Common myeloid progenitor, CD34-positive (primary cell): ENCODE data around the gene CCDC187.

Experiments
- CTCF ChIA-PET: fragments of 350-600 bp; sonication (Branson Sonifier 250); formaldehyde crosslinking; loops from one replicate; lab custom pipeline; 2021; ENCODE audit warnings: antibody characterized with exemption; lab: Charles Lee
- POLR2A ChIA-PET: fragments of 350-600 bp; sonication (Branson Sonifier 250); formaldehyde crosslinking; loops from one replicate; lab custom pipeline; 2021; ENCODE audit warnings: antibody characterized with exemption; lab: Charles Lee
- DNase-seq, 3 donors: peaks; one replicate each; pipeline versions ENCODE4 v3.0.0 to v3.0.0-alpha.2; 2013
- H3K27ac ChIP-seq, 2 experiments: 1 replicate in 1 of 2; 2 replicates in 1 of 2; pipeline ENCODE4 v1.7.0; 2013; ENCODE audit warnings: inconsistent platforms in 2 of 2, low read length in 2 of 2, mild to moderate bottlenecking in 2 of 2, low read depth in 1 of 2, moderate library complexity in 1 of 2; ENCODE audit not compliant: severe bottlenecking in 2 of 2, insufficient read depth in 1 of 2, poor library complexity in 1 of 2
- H3K27me3 ChIP-seq, 5 experiments: replicated peaks in 2 of 5; 1 replicate in 3 of 5; 2 replicates in 2 of 5; pipeline versions ENCODE4 v1.6.1 to v1.7.0; 2013; ENCODE audit warnings: low read length in 4 of 5, mild to moderate bottlenecking in 2 of 5, moderate library complexity in 2 of 5, inconsistent platforms in 1 of 5; ENCODE audit not compliant: insufficient read depth in 5 of 5, control insufficient read depth in 4 of 5
- H3K36me3 ChIP-seq, 4 experiments: 1 replicate in 2 of 4; 2 replicates in 2 of 4; pipeline versions ENCODE4 v1.6.1 to v1.7.0; 2013; ENCODE audit warnings: low read length in 3 of 4, control low read depth in 1 of 4, mild to moderate bottlenecking in 1 of 4; ENCODE audit not compliant: control insufficient read depth in 4 of 4, insufficient read depth in 4 of 4
- H3K4me1 ChIP-seq, 4 experiments: 1 replicate in 3 of 4; 2 replicates in 1 of 4; pipeline versions ENCODE4 v1.6.1 to v1.7.1; 2013; ENCODE audit warnings: low read length in 3 of 4, mild to moderate bottlenecking in 3 of 4, control low read depth in 1 of 4, inconsistent platforms in 1 of 4, moderate library complexity in 1 of 4; ENCODE audit not compliant: control insufficient read depth in 4 of 4, insufficient read depth in 4 of 4; ENCODE audit errors: control extremely low read depth in 1 of 4
- H3K4me3 ChIP-seq, 7 experiments: 1 replicate in 4 of 7; 2 replicates in 3 of 7; pipeline versions ENCODE4 v1.5.1 to v1.7.0; 2013; ENCODE audit warnings: mild to moderate bottlenecking in 7 of 7, low read length in 6 of 7, moderate library complexity in 6 of 7, inconsistent platforms in 2 of 7, low read depth in 2 of 7, control low read depth in 1 of 7; ENCODE audit not compliant: insufficient read depth in 4 of 7, control insufficient read depth in 1 of 7; ENCODE audit errors: extremely low read depth in 1 of 7
- H3K9me3 ChIP-seq, 5 experiments: 1 replicate in 4 of 5; 2 replicates in 1 of 5; pipeline versions ENCODE4 v1.6.1 to v1.7.1; 2013; ENCODE audit warnings: low read length in 4 of 5, mild to moderate bottlenecking in 2 of 5, inconsistent platforms in 1 of 5, low read depth in 1 of 5, moderate library complexity in 1 of 5; ENCODE audit not compliant: control insufficient read depth in 4 of 5, insufficient read depth in 2 of 5; ENCODE audit errors: control extremely low read depth in 1 of 5
- WGBS: methylation state at CpG from one replicate; pipeline ENCODE4 v1.1.5; 2013; ENCODE audit not compliant: insufficient coverage; 5-methylcytosine and 5-hydroxymethylcytosine counted together

Gene CCDC187

DNA sequence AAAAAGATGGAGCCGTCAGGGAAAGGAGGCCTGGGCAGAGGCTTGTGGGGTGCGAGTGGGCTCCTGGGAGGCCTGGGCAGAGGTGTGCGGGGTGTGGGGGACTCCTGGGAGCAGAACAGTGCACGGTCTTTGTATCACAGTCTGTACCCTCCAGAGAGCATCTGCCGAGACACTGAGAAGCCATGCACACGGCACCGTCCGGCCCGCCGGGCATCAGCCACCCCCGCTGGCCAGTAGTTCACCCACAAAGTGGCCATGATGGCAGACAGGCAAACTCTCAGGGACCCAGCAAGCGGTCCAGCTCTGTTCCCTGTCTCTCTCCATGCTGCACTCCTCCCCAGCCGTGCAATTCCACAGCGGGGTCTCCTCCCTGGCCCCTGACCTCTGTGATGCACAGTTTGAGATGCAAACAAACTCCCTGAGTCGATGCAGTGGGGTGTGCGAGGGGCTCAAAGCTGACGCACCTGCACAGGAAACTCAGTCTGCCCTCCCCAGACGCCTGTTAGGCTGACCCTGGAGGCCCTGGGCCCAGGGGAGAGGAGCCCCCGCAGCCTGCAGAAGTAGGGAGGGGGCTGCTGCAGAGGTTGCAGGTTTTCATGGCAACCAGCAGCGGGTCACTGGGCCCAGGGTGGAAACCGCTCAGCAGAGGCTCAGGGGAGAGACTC, 14.3 kb upstream of the CCDC187 start:
- WGBS = 90% methylated on average over 19 of the region's 21 CpGs
- H3K4me3 ChIP-seq = no peak overlapping the region
- H3K4me1 ChIP-seq = peaks cover 0 to 17% (median 6%) of the 10 kb centered on the region in 4 experiments
- DNase-seq = no peak
- H3K27me3 ChIP-seq = no peaks in the 10 kb centered on the region
- no peak overlapping the region for H3K27ac ChIP-seq
- H3K36me3 ChIP-seq = no peaks in the 10 kb centered on the region
- H3K9me3 ChIP-seq = peaks cover 0 to 16% (median 3%) of the 10 kb centered on the region in 5 experiments
- ChIA-PET POLR2A (no interaction called here), CTCF (interaction anchor here (1.1 kb wide), 1 partner anchor 42 kb away, joined by 3 read pairs; no protein-coding TSS in a partner anchor)

DNA sequence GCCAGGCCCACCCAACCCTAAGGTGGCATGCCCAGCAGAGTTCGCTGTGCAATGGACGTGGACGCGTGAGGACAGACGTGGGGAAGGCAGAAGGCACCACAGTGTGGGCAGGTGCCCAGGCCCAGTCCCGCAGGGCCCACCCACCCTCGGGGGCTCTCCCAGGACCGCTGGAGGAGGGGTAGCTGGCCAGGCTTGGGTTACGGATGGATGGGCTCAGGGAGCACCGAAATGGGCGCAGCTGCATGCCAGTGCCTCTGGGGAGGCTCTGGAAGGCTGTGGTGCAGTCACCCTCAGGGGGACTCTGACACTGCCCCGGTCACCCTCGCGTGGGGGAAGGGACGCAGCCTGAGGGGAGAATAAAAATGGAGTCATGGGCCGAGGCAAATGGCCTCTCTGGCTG, 13.8 kb upstream of the CCDC187 start:
- peaks cover 0 to 12% (median 4%) of the 10 kb centered on the region in 4 experiments for H3K4me1 ChIP-seq
- no peaks in the 10 kb centered on the region for H3K27me3 ChIP-seq
- CTCF ChIA-PET = interaction anchor here (1.1 kb wide), 1 partner anchor 42 kb away, joined by 3 read pairs; no protein-coding TSS in a partner anchor
- H3K27ac ChIP-seq = no peak overlapping the region
- no peaks in the 10 kb centered on the region for H3K36me3 ChIP-seq
- POLR2A ChIA-PET = no interaction called here
- H3K4me3 ChIP-seq = no peak overlapping the region
- DNase-seq = no peak
- peaks cover 0 to 16% (median 3%) of the 10 kb centered on the region in 5 experiments for H3K9me3 ChIP-seq
- WGBS = 96% methylated on average over 11 of the region's 16 CpGs

GRCh38 chr9:136316896-136317676, 13.2 kb upstream of the CCDC187 start:
- Histone ChIP-seq H3K27ac (no peak overlapping the region), H3K4me3 (no peak overlapping the region), H3K9me3 (peaks cover 0 to 16% (median 3%) of the 10 kb centered on the region in 5 experiments), H3K4me1 (peaks cover 0 to 10% (median 4%) of the 10 kb centered on the region in 4 experiments), H3K27me3 (no peaks in the 10 kb centered on the region), H3K36me3 (no peaks in the 10 kb centered on the region)
- 98% methylated on average over 13 of the region's 13 CpGs for WGBS
- POLR2A ChIA-PET = no interaction called here
- CTCF ChIA-PET = no interaction called here
- no peak for DNase-seq

DNA sequence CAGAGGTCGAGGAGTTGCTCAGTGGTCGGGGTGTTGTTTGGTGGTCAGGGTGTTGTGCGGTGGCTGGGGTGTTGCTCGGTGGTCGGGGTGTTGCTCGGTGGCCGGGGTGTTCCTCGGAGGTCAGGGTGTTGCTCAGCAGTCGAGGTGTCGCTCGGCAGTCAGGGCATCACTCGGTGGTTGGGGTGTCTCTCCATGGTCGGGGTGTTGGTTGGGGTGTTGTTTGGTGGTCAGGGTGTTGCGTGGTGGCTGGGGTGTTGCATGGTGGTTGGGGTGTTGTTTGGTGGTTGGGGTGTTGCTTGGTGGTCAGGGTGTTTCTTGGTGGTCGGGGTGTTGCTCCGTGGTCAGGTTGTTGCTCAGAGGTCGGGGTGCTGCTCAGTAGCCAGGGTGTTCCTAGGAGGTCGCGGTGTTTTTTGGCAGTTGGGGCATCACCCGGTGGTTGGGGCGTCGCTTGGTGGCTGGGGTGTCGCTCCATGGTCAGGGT, 12.4 kb upstream of the CCDC187 start:
- Histone ChIP-seq H3K27me3 (no peaks in the 10 kb centered on the region), H3K9me3 (peaks cover 0 to 16% (median 3%) of the 10 kb centered on the region in 5 experiments), H3K4me3 (no peak overlapping the region), H3K27ac (no peak overlapping the region), H3K36me3 (no peaks in the 10 kb centered on the region), H3K4me1 (peaks cover 0 to 17% (median 11%) of the 10 kb centered on the region in 4 experiments)
- POLR2A ChIA-PET = no interaction called here
- CTCF ChIA-PET = interaction anchor here (0.7 to 1.0 kb wide), 3 partner anchors 8 to 83 kb away, joined by 3 to 4 read pairs (median 3); no protein-coding TSS in a partner anchor
- DNase-seq = no peak
- WGBS = 100% methylated on average over 10 of the region's 23 CpGs

GRCh38 chr9:136314944-136315343, 11.1 kb upstream of the CCDC187 start:
- DNase-seq = no peak
- CTCF ChIA-PET = interaction anchor here (3.8 to 5.3 kb wide), 2 partner anchors 10 to 56 kb away, joined by 26 to 101 read pairs; partner anchors contain the start of gene GPSM1
- POLR2A ChIA-PET = no interaction called here
- H3K4me3 ChIP-seq = no peak overlapping the region
- H3K9me3 ChIP-seq = peaks cover 0 to 16% (median 3%) of the 10 kb centered on the region in 5 experiments
- no peaks in the 10 kb centered on the region for H3K36me3 ChIP-seq
- H3K4me1 ChIP-seq = peaks cover 2 to 30% (median 20%) of the 10 kb centered on the region in 4 experiments
- WGBS = 100% methylated on average over 1 of the region's 4 CpGs
- H3K27ac ChIP-seq = no peak overlapping the region
- no peaks in the 10 kb centered on the region for H3K27me3 ChIP-seq

- H3K9me3 ChIP-seq = peaks cover 0 to 16% (median 3%) of the 10 kb centered on the region in 5 experiments
- ChIA-PET POLR2A (interaction anchor here (2.7 kb wide), 1 partner anchor 49 kb away, joined by 8 read pairs; the partner anchor contains the start of gene DNLZ), CTCF (interaction anchor here (0.8 to 5.3 kb wide), 11 partner anchors 10 to 322 kb away, joined by 3 to 101 read pairs (median 9); partner anchors contain the start of genes CCDC187, DNLZ and GPSM1)
- no peaks in the 10 kb centered on the region for H3K36me3 ChIP-seq
- H3K27ac ChIP-seq = no peak overlapping the region
- no peak for DNase-seq
- 100% methylated on average over 2 of the region's 3 CpGs for WGBS
- no peak overlapping the region for H3K4me3 ChIP-seq
- no peaks in the 10 kb centered on the region for H3K27me3 ChIP-seq
- H3K4me1 ChIP-seq = peaks cover 4 to 40% (median 26%) of the 10 kb centered on the region in 4 experiments
Observed at GRCh38 chr9:136314056-136314416, 10.1 kb upstream of the CCDC187 start.
